Prostate gland (tissue), 2 donors: ENCODE data around the gene HNRNPR.

Experiments used
- CTCF ChIP-seq, 4 experiments: fragments of 200-600 bp in 2 of 4; fragments of 450-650 bp in 2 of 4; sonication (generic) in 2 of 4; IDR thresholded peaks; 1 replicate in 3 of 4; 2 replicates in 1 of 4; pipeline ENCODE4 v1.5.1; 2016 to 2019; ENCODE audit warnings: antibody characterized with exemption in 4 of 4, mild to moderate bottlenecking in 2 of 4, moderate library complexity in 2 of 4
- POLR2AphosphoS5 ChIP-seq: sonication (generic); formaldehyde crosslinking; IDR thresholded peaks from one replicate; pipeline ENCODE4 v1.6.1; 2017; ENCODE audit warnings: antibody characterized with exemption

- TF ChIP-seq CTCF (IDR thresholded peaks at IDR 0.05) (no peak), POLR2AphosphoS5 (no peak)
Observed at GRCh38 chr1:23274134-23274505, 70.0 kb downstream of the HNRNPR start.
